SJSA1 (cell line): Measurements from ENCODE around the gene SLCO2A1. TPM values are rescaled to one million over a fixed set of nuclear protein-coding genes. Genes with fewer than 3 reads are reported as not detected.
A peak's percentile ranks its signal among the peaks of the same experiment; 100 is the strongest.

Source experiments
- DNase-seq, 2 experiments: peaks; one replicate each; pipeline ENCODE4 v3.0.0-alpha.2; 2015 to 2020; ENCODE audit warnings: low spot score in 2 of 2, low read depth in 1 of 2
- H3K27ac ChIP-seq: fragments of 250-450 bp; sonication (Bioruptor Pico); 2 replicates; pipeline ENCODE4 v1.5.1; 2020; ENCODE audit warnings: mild to moderate bottlenecking, moderate library complexity
- H3K27me3 ChIP-seq: fragments of 250-450 bp; sonication (Bioruptor Pico); replicated peaks from 2 replicates; pipeline ENCODE4 v1.5.1; 2020; ENCODE audit warnings: mild to moderate bottlenecking, moderate library complexity
- H3K36me3 ChIP-seq: fragments of 250-450 bp; sonication (Bioruptor Pico); 2 replicates; pipeline ENCODE4 v1.5.1; 2020; ENCODE audit warnings: mild to moderate bottlenecking
- H3K4me1 ChIP-seq: fragments of 250-450 bp; sonication (Bioruptor Pico); replicated peaks from 2 replicates; pipeline ENCODE4 v1.6.1; 2021; ENCODE audit warnings: mild to moderate bottlenecking
- H3K4me3 ChIP-seq: fragments of 250-450 bp; sonication (Bioruptor Pico); 2 replicates; pipeline ENCODE4 v1.5.1; 2020; ENCODE audit warnings: mild to moderate bottlenecking
- H3K9me3 ChIP-seq: fragments of 250-450 bp; sonication (Bioruptor Pico); replicated peaks from 2 replicates; pipeline ENCODE4 v1.5.1; 2020; ENCODE audit warnings: mild to moderate bottlenecking
- total RNA-seq: library from RNA; depleted of rRNA; stranded (reverse); fragments of >200 nt; shearing (Covaris generic); gene quantifications from 2 replicates; pipeline ENCODE4 v1.2.3, GENCODE V29; 2014

SLCO2A1 gene
- total RNA-seq, 1 experiment from 2014 or later, result 0.16 TPM

DNA sequence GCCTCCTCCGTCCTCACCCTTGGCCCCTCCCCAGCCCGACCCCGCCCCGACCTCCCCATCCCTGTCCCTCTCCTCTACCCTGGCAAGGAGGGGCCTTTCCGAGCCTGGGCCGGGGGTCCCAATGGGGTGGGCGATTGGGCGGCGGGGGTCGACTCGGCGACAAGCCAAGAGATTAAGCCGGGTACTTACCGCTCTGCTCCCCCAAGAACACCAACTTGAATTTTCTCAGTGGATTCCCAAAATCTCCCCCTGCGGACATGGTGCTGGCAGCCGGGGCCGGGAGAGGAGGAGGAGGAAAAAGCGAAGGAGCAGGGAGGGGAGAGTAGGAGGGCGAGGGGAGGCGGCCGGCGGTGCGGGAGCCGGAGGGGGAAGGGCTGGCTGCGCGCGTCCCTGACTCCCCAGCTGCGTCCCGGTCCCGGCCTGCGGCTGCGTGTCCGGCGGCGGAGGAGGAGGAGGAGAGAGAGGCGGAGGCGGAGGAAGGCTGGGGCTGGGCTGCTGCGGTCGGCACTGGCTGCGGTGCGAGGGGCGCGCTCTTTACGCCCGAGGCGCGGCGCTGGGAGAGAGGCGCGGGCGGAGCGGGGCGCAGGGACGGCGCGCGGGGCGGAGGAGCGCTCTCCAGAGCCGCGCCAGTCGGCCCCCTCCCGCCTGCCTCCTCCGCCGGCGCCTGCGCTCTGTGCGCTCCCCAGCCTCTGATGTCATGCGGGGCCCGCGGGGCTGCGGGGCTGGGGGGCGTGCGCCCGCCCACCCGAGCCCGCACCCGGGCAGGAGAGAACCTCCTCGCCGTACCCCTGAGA, 134.3 kb downstream of the SLCO2A1 start, which contains the start of gene RAB6B:
TSS of gene RAB6B (minus strand) at position 675 of the 794 bp plus-strand sequence. CDS start at position 259, 416 bp downstream.
- Histone ChIP-seq H3K36me3 (no peaks in the 10 kb centered on the region), H3K27ac (no peak within 1 kb of the TSS), H3K4me3 (peak within 1 kb of the TSS; percentile 51), H3K4me1 (peaks cover 9% of the 10 kb centered on the region; the same call in 1 of the 2 replicates), H3K27me3 (peaks cover 29% of the 10 kb centered on the region), H3K9me3 (no peaks in the 10 kb centered on the region)
- DNase-seq, result peak in 1 of 2 experiments; percentile 29

GRCh38 chr3:133894353-133895207, 135.1 kb downstream of the SLCO2A1 start:
- H3K27me3 ChIP-seq, result peaks cover 29% of the 10 kb centered on the region
- no peaks in the 10 kb centered on the region for H3K36me3 ChIP-seq
- H3K4me1 ChIP-seq, result peaks cover 9% of the 10 kb centered on the region; the same call in 1 of the 2 replicates
- no peak overlapping the region for H3K27ac ChIP-seq
- H3K9me3 ChIP-seq, result no peaks in the 10 kb centered on the region
- DNase-seq, result no peak
- no peak overlapping the region for H3K4me3 ChIP-seq

DNA sequence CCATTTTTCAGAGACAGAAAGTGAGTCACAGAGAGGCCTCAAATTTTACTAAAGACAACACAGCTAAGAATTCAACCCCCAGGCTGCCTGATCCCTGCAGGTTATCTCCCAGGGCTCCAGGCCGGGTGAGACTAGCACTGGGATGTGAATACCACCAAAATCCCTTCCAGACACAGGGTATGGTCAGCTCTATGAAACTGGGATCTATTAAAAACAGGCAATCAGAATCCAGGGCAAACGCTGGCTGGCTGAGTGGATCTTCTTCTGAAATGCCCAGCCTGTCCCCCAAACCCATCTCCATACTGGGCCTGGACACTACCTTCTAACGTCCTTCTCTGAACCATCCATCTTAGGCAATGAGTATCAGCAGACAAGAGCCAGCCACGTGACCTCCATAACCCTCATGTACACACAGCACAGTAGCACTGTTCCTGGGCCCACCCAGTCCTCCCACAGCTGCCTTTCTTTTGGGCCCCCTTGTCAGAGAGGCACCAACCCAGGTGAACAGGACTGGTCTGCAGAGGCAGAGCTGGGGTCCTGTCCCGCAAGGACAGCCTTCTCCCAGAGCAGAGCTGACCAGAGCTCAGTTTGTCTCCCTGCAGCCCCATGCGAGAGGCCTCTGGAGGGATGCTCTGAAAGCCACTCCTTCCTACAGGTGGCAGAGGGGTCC, 135.9 kb downstream of the SLCO2A1 start:
- H3K9me3 ChIP-seq, result no peaks in the 10 kb centered on the region
- H3K4me3 ChIP-seq, result no peak overlapping the region
- no peaks in the 10 kb centered on the region for H3K36me3 ChIP-seq
- no peak overlapping the region for H3K27ac ChIP-seq
- peaks cover 9% of the 10 kb centered on the region; the same call in 1 of the 2 replicates for H3K4me1 ChIP-seq
- peak in 1 of 2 experiments; percentile 23 for DNase-seq
- H3K27me3 ChIP-seq, result peaks cover 29% of the 10 kb centered on the region

DNA sequence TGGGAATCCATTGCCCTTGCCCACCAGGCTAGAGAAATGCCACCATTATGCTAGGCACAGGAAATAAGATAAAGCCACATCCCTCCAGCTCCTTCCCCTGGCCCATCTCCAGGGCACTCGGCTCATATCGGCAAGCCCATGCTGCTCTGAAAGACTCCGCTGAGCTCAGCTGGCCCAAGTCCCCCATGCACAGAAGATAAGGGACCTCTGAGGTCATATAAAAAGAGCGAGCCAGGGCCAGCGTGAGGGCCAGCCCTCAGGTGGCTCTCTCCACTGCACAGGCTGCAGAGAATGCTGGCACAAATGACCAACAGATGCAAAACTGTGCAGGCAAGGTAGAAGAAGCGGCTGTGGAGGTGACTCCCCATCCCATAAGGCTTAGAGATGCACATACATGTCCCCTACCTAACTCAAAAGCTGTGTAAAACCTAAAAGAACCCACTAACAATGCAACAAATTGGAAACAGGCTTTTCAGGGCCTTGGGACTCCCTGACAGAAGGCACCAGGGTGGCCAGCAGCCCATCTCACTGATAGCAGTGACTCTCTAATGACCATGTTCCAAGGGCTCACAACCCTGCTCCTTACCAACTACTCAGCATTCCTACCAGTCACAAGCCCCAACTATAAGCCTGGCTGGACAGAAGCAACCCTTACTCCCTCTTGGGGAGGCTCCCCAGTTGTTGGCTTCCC, 137.0 kb downstream of the SLCO2A1 start:
- H3K27ac ChIP-seq, result no peak overlapping the region
- no peak overlapping the region for H3K4me3 ChIP-seq
- peaks cover 24% of the 10 kb centered on the region for H3K27me3 ChIP-seq
- H3K36me3 ChIP-seq, result no peaks in the 10 kb centered on the region
- peak in 1 of 2 experiments; percentile 17 for DNase-seq
- no peaks in the 10 kb centered on the region for H3K9me3 ChIP-seq
- peaks cover 9% of the 10 kb centered on the region; the same call in 1 of the 2 replicates for H3K4me1 ChIP-seq

DNA sequence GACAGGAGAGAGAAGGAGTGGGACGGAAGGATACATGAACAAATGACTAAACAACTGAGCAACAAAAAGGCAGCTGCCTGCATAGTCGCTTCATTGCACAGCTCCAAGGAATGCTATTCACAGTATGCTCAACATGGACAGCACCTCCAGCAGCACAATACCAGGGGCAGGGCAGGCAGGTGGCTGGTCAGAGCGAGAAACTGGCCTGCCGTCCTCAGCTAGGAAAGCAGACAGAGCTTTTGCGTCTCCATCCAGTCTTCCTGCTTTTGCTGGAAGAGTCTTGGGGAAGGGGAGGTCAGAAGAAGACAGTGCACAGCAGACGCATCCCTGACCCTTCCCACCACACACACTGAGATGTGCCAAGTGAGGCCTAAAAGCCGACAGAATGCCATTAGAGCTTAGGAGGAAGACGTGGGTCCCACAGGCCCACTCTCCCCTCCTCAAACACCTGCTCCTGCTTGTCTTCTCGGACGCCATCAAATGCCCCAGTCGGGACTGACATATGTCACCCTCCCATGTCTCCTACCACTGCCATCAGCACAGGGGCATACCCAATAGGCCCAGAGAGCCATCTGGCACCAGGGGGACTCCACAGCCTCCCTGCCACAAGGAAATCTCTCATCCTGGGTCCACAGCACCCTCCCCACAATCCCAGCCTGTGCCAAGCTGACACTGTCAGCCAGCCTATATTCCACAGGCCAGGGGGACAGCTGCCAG, 137.9 kb downstream of the SLCO2A1 start:
- Histone ChIP-seq H3K4me3 (no peak overlapping the region), H3K4me1 (peaks cover 9% of the 10 kb centered on the region; the same call in 1 of the 2 replicates), H3K27ac (no peak overlapping the region), H3K36me3 (no peaks in the 10 kb centered on the region), H3K9me3 (no peaks in the 10 kb centered on the region), H3K27me3 (peaks cover 21% of the 10 kb centered on the region)
- peak in 1 of 2 experiments; percentile 17 for DNase-seq

- H3K9me3 ChIP-seq, result no peaks in the 10 kb centered on the region
- H3K36me3 ChIP-seq, result no peaks in the 10 kb centered on the region
- DNase-seq, result peak in 1 of 2 experiments; percentile 10
- no peak overlapping the region for H3K27ac ChIP-seq
- no peak overlapping the region for H3K4me3 ChIP-seq
- H3K27me3 ChIP-seq, result peaks cover 13% of the 10 kb centered on the region
- H3K4me1 ChIP-seq, result peaks cover 9% of the 10 kb centered on the region; the same call in 1 of the 2 replicates
Observed at GRCh38 chr3:133890972-133891644, 138.6 kb downstream of the SLCO2A1 start.

- Histone ChIP-seq H3K9me3 (no peaks in the 10 kb centered on the region), H3K4me3 (no peak overlapping the region), H3K4me1 (no peaks in the 10 kb centered on the region), H3K36me3 (no peaks in the 10 kb centered on the region), H3K27me3 (peaks cover 4% of the 10 kb centered on the region), H3K27ac (no peak overlapping the region)
- DNase-seq, result no peak
Observed at GRCh38 chr3:133890037-133890436, 139.7 kb downstream of the SLCO2A1 start.

GRCh38 chr3:133888726-133889340, 140.9 kb downstream of the SLCO2A1 start:
- Histone ChIP-seq H3K27me3 (no peaks in the 10 kb centered on the region), H3K36me3 (no peaks in the 10 kb centered on the region), H3K9me3 (no peaks in the 10 kb centered on the region), H3K4me1 (no peaks in the 10 kb centered on the region), H3K27ac (no peak overlapping the region), H3K4me3 (no peak overlapping the region)
- peak in 1 of 2 experiments; percentile 25 for DNase-seq

DNA sequence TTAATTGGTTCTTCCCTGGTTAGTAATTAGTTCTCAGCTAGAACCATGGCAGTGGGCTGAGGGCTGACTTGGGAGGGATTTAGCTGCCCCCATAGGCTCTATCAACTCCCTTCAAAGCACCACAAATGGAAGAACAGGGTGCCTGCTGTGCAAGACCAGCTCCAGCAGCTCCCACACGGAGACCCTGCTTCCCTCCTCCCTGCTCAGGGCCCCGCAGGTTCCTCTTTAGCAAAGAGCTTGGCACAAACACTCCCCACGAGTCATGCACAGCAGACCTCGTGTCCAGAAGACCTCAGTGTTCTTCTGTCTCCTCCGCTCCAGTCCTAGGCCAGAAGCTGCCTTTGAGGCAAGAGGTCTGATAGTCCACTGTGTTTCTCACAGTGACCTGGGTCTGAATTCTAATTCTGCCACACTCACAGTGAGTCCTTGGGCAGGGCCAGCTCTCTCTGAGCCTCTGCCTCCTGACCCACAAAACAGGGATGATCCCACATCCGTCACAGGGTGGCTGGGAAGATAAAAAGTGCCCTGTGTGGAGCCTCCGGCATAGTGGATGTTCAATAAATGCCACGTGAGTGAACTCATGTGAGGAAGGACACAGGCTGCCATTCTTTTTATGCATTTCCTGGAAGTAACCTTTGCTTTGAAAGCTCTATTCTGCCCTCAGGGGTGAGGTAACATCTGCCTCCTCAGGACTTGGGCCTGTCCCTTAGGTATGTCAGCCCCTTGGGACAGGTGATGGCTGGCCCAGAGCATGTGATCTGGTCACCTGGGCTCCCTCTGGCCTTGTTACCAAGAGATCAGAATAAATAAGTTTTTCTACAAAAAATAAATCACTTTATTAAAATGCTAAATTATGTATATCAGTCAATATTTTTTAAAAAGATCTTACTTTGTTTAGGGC, 141.7 kb downstream of the SLCO2A1 start:
- Histone ChIP-seq H3K27ac (no peak overlapping the region), H3K4me1 (no peaks in the 10 kb centered on the region), H3K36me3 (no peaks in the 10 kb centered on the region), H3K27me3 (no peaks in the 10 kb centered on the region), H3K4me3 (no peak overlapping the region), H3K9me3 (no peaks in the 10 kb centered on the region)
- peak in 1 of 2 experiments; percentile 20 for DNase-seq

DNA sequence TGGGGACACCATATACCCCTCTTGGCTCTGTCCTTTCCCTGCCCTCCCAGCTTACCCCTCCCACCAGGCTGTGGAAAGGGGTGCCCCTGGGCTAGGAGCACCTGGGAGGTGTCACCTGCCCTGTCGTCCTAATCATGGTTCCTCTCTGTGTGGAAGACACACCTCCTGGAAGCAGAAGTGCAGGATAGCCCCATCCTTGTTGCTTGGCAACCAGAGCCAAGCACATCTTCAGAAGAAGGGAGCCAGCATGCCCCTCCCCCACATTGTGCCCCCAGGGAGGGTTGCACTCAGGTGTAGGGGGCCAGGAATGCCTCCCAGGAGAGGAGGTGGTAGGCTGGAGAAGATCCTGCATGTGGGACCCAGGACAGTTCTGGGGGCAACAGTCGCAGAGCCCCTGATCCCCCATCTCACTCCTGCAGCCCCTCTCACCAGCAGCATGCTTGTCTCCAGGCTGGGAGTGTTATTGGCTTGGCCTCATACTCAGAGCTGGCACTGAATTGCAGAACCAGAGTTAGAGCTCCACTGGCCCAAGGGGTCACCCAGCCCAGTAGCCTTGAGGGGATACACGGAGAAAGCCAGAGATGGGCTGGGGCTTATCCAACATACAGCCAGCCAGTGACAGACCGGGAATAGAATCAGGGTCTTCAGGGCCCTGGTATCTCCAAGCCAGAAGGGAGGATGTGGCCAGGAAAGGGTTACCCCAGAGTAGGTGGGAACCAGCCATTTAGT, 142.5 kb downstream of the SLCO2A1 start:
- Histone ChIP-seq H3K4me1 (no peaks in the 10 kb centered on the region), H3K36me3 (no peaks in the 10 kb centered on the region), H3K9me3 (no peaks in the 10 kb centered on the region), H3K27me3 (no peaks in the 10 kb centered on the region), H3K4me3 (no peak overlapping the region), H3K27ac (no peak overlapping the region)
- DNase-seq, result peak in 1 of 2 experiments; percentile 35
